Measurements from ENCODE around the gene CAB39.

CAB39 gene

GRCh38 chr2:230788554-230789175 is 76.0 kb downstream of the CAB39 start:
- no peak for DNase-seq

- no peak for DNase-seq
Measured at GRCh38 chr2:230790981-230791380, 78.3 kb downstream of the CAB39 start.

GRCh38 chr2:230793572-230794359 is 81.1 kb downstream of the CAB39 start:
- peak; percentile 44 for DNase-seq

- no peak for DNase-seq
Measured at GRCh38 chr2:230794497-230794896, 81.9 kb downstream of the CAB39 start.

GRCh38 chr2:230795856-230796255 is 83.2 kb downstream of the CAB39 start:
- no peak for DNase-seq

GRCh38 chr2:230796280-230796862 is 83.7 kb downstream of the CAB39 start:
- DNase-seq, result no peak

GRCh38 chr2:230797515-230798495 is 85.2 kb downstream of the CAB39 start:
- DNase-seq, result peak; percentile 6

GRCh38 chr2:230798769-230799399 is 86.2 kb downstream of the CAB39 start:
- DNase-seq, result peak; percentile 11

- no peak for DNase-seq
Measured at GRCh38 chr2:230805353-230806017, 92.8 kb downstream of the CAB39 start.

- no peak for DNase-seq
Measured at GRCh38 chr2:230807729-230808128, 95.1 kb downstream of the CAB39 start.

- no peak for DNase-seq
Measured at GRCh38 chr2:230809015-230809414, 96.4 kb downstream of the CAB39 start.

- DNase-seq, result no peak
Measured at GRCh38 chr2:230809677-230810251, 97.1 kb downstream of the CAB39 start.

GRCh38 chr2:230811508-230811907 is 98.9 kb downstream of the CAB39 start:
- no peak for DNase-seq

- no peak for DNase-seq
Measured at GRCh38 chr2:230812033-230812432, 99.4 kb downstream of the CAB39 start.

- DNase-seq, result peak; percentile 5
Measured at GRCh38 chr2:230814616-230815015, 102.0 kb downstream of the CAB39 start.

GRCh38 chr2:230815088-230815487 is 102.4 kb downstream of the CAB39 start:
- no peak for DNase-seq

- DNase-seq, result no peak
Measured at GRCh38 chr2:230816735-230817134, 104.1 kb downstream of the CAB39 start.

- no peak for DNase-seq
Measured at GRCh38 chr2:230819433-230819832, 106.8 kb downstream of the CAB39 start.

GRCh38 chr2:230821261-230821990 is 108.8 kb downstream of the CAB39 start:
- DNase-seq, result no peak

GRCh38 chr2:230821991-230822520 is 109.4 kb downstream of the CAB39 start:
- no peak for DNase-seq
